DMS53 treated with DMSO at 0.1 percent for 48 hours (cell line): ENCODE results near the gene SLC2A11.

Source experiments
- DNase-seq: peaks from one replicate; lab custom pipeline; 2025; ENCODE audit not compliant: unreplicated experiment; lab: John Stamatoyannopoulos, UW

SLC2A11 gene

GRCh38 chr22:23857606-23858483 is at the start of gene SLC2A11:
TSS of gene SLC2A11 (plus strand) at chr22:23857875. CDS start at chr22:23858000, 125 bp downstream.
- DNase-seq: peak; percentile 79

GRCh38 chr22:23812378-23812777 is 45.3 kb upstream of the SLC2A11 start:
- DNase-seq: no peak

GRCh38 chr22:23815541-23816155 is 42.0 kb upstream of the SLC2A11 start:
- DNase-seq: no peak

DNA sequence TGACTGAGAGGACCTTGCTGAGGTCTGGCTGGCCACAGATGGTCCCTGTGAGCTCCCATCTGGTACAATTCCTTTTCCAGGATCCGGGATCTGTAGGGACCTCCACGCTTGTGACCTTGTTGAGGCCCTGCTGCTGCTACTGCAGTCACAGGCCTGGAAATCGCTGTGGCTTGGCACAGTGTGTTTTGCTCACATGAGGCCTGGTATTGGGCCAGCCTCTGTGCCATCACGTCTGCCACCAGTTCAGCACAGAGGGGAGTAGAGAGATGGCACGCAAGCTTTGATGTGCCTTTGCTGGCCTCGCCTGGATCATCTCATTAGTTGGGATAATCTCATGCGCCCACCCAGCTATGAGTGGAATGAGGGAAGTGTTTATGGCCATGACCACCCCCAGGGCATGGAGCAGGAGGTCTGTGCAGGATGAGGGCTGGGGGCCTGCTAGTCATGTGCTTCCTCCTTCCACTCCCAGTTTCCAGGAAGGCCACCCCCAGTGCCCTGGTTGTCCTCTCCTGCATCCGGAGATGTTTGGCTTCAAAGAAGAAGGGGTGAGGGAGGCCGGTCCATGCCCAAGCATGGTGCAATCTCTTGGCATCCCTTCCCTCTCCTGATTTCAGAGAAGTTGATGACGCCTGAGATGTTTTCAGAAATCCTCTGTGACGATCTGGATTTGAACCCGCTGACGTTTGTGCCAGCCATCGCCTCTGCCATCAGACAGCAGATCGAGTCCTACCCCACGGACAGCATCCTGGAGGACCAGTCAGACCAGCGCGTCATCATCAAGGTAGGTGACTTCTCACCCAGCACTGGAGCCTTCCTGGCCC is 41.3 kb upstream of the SLC2A11 start:
- DNase-seq: no peak

- no peak for DNase-seq
Observed at GRCh38 chr22:23817146-23817545, 40.5 kb upstream of the SLC2A11 start.

- no peak for DNase-seq
Observed at GRCh38 chr22:23818541-23818940, 39.1 kb upstream of the SLC2A11 start.

GRCh38 chr22:23820748-23821211 is 36.9 kb upstream of the SLC2A11 start:
- no peak for DNase-seq

DNA sequence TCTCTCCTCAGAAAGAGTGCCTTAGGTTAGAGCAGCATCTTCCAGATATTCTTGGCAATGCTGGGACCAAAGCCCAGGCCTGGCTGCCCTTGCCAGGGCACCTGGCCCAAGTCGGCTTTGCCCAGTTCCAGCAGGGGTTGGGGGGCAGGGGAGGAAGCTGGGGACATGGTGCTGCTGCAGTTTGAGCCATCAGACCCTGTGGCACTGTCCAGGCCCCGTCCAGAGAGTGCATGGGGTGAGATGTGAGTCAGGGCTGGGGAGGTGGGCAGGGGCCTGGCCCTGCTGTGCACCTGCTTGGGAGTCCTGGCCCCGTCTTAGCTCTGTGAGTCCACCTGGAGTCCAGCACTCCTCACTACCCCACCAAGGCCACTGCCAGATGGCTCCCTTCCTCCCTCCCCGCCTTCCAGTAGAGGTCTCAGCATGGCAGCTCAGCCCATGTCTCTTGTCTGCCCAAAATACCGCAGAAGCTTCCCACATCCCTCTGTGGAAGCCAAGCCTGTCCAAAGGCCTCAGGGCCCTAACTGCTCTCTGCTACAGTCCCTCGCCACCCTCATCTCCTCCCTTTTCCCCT is 35.5 kb upstream of the SLC2A11 start:
- no peak for DNase-seq

DNA sequence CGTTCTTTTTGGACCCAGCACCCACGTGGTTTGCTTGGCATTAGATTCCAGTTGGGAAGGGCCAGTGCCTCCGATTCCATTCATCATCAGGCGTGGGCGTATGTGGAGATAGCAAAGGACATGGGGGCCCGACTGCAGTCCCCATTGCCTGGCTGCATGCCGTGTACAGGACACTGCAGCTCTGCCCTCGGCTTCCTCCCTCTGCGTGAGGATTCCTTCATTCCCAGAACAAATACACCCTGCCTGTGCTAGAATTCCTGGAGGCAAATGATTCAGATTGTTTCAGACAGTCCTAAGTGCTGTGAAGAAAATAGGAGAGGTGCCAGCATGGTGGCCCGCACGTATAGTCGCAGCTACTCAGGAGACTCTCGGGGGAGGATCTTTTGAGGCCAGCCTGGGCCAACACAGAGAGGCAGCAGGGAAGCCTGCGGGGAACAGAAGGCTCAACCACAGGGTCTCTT is 34.3 kb upstream of the SLC2A11 start:
- DNase-seq: no peak

GRCh38 chr22:23824476-23825245 is 33.0 kb upstream of the SLC2A11 start:
- no peak for DNase-seq

- DNase-seq: no peak
Observed at GRCh38 chr22:23825246-23825905, 32.3 kb upstream of the SLC2A11 start.

GRCh38 chr22:23826510-23827350 is 30.9 kb upstream of the SLC2A11 start:
- DNase-seq: no peak

DNA sequence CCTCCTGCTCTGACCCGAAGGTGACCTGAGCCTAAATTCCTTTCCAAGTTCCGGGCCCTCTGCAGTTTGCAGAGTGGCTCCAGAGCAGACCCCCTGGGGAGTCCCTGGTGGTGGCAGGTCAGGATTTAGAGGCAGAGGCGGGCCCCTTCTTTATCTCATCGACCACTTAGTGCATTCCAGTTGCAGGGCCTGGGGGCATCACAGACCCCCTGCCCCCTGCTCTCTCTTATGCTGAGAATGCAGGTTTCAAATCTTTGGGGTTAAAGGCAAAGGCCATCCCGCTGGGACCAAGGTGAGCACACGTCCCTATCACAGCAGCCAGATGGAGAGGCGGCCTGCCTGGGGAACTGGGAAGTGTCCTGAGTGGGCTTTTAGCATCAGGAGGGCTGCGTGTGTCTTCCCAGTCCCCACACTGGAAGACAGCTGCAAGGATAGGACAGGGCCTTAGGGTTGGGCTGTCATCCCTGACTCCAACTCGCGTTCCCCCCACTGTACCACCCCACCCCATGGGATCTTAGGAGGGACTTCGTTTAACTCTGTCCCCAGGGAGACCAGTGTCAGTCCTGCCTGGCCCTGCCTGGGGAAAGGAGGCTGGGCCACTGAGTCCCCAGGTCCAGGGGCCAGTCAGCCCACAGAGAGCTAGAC is 30.2 kb upstream of the SLC2A11 start:
- DNase-seq: no peak

- DNase-seq: no peak
Observed at GRCh38 chr22:23828800-23829680, 28.6 kb upstream of the SLC2A11 start.

DNA sequence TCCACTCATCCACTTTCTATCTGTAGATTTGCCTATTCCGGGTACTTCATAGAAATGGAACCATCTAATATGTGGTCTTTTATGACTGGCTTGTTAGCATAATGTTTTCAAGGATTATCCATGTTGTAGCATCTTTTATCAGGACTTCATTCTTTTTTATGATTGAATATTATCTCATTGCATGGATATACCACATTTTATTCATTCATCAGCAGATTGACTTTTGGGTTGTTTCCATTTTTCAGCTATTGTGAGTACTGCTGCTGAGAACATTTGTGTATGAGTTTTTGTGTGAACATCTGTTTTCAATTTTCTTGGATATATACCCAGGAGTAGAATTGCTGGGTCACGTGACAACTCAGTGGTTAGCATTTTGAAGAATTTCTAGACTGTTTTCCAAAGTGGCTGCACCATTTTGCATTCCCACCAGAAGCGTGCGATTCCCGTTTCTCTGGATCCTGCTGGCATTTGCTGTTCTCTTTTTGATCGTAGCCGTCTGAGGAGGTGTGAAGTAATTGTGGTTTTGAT is 27.8 kb upstream of the SLC2A11 start:
- no peak for DNase-seq

GRCh38 chr22:23831261-23831660 is 26.4 kb upstream of the SLC2A11 start:
- DNase-seq: no peak

GRCh38 chr22:23831781-23832180 is 25.9 kb upstream of the SLC2A11 start:
- DNase-seq: no peak
